ENCODE measurements around the gene POLR2L.

The POLR2L gene

DNA sequence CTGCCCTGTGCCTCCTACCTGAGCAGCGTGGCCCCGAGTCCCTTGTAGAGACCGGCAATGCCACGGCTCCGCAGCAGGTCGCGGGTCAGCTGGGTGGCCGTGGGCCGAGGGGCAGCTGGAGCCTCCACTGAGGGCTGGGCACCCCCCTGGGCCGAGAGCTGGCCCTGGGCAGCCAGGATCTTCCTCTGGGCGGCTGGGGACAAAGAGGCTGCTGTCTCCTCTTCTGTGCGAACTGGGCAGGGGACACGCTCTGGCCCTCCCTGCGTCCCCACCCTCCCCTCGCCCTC is 49.9 kb downstream of the POLR2L start:
- DNase-seq, result no peak

DNA sequence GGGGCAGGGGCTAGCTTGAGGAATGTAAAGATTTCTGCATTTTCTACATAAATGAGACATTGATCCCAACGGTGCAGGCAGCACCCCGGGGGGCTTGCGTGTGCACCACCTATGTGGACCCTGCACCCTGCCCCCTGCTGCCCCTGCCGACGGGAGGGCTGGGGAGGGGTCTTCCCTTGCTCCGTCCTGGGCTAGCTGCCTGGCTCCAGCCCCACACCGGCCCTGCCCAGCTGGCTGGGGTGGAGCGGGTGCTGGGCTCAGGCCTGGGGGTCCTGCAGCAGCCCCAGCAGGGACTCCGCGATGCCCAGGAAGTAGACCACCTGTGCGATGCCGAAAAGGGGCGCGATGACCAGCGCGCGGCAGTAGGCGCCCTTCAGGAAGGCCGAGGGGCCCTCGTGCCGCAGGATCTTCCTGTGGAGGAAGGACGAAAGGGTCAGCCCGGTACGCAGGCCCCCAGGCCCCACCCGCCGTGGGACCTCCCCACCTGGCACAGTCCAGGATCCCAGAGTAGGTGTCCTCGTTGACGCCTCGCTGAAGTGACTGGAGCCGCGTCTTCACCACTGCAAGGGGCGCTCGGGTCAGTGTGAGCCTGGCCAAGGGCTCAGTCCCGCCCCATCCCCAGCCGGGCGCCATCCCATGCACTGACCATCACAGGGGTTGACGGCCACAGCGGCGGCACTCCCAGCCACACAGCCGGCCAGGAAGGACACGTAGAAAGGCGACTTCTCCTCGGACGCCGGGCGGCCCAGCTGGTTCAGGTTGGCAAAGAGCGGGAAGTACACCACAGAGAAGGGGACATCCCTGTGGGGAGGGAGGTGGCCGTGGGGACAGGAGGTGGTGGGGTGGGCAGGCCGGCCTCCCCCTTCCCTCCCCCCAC is 50.4 kb downstream of the POLR2L start:
- no peak for DNase-seq

DNA sequence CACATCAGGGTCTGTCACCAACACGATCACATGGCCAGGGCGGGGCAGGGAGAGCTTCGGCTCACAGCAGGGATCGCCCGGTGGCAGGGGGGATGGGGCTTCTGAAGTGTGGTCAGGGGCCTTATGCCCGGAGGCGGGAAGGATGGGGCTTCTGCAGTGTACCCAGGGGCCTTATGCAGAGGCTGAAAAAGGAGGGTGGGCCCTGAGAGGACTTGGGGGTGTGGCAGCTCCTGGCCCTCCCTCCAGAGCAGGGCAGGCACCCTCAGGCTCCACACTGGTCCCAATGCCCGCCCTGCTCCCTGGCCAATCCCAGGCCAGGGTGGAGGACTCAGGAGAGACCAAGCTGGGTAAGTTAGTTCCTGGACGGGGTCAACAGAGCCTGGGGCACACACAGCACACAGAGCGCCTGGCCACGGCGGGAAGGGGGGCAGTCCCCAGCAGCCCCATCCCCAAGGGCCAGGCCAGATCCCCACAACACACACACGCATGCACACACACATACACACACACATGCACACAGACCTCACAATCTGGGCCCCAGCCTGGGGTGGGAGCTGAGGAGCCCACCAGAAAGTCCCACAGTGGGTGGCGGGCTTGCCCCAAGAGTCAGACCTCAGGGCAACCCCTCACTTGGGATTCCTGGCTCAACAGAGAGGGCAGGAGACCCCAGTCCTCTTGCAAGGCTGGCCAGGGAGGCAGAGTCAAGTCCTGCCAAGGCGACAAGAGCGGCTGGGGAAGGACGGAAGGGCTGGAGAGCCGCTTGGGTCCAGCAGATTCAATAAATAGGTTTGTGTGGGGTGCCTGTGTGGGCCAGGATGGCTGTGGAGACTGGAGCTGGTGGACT is 51.4 kb downstream of the POLR2L start:
- DNase-seq, result no peak

DNA sequence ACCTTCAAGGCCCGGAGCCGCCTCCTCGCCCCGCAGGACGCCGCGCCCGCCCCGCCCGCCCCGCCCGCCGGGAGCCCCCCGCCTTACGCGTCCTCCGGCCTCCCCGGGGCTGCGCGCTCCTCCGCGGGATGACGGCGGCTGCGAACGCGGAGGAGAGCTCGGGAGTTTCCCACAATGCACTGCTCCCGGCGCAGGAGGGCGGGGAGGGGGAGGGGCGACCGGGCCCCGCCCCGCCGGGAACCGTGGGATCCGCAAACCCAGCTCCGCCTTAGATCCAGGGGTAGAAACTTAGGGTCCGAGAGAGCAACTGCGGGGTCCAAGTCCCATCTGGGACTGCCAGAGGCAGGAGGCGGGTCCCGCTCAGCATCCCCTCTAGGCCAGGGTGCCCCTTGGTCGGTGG is 52.4 kb downstream of the POLR2L start, which contains the start of gene CEND1:
TSS of gene CEND1 (minus strand) at position 148 of the 400 bp plus-strand sequence. CDS start 1,514 bp downstream, outside the sequence.
- DNase-seq, result peak; percentile 43

Data from activated CD8-positive, alpha-beta memory T cell treated with anti-CD3 and anti-CD28 coated beads, Interleukin-2, amount 50 U/mL, for 4 hours (primary cell).